HUDEP-2 (cell line): ENCODE measurements around the gene ZNF213.

ENCODE experiments used
- DNase-seq, 76 experiments: peaks; one replicate each; lab custom pipeline; 2025; ENCODE audit not compliant: unreplicated experiment in 76 of 76; lab: John Stamatoyannopoulos, UW

Gene ZNF213

DNA sequence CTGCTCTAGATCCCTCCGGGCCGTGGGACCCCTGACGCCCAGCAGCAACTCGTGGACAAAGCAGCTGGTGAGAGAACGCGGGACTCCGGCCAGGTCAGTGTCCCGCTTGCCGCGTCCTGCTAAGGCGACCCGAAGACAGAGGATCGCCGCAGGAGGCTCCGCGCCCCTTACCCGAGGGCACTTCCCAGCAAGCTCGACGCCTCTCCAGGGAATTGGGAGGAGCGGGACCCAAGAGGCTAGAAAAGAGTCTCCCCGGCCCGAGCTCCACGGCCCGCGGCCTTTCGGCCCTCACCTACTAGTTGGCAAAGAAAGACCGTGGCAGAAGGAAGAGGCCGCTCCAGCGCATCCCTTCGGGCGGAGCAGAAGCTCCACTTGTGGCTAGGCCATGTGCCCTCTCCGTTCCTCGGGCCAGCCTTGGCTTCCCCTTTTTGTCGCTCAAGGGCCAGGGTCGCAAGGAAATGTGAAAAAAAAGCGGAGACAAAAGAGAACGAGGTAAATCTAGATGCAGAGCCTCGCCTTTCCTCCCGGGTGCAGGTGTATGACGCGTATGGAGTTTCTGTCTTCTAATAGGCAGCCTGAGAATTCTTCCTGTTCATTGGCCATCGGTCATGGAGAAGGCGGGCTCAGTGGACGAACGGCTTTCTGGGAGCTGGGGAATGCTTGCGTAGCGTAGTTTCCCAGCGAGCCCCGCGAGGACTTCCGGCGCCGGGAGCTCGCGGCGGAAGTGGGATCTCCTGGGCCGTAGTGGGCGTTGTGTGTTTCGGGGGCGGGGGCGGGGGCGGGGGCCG lies at the start of gene ZNF213:
Gene ZNF213 (plus strand): TSS at position 692 of the 788 bp plus-strand sequence. CDS start 2,252 bp downstream, outside the sequence.
- peak in 75 of 76 experiments; percentile 30 to 97 (median 91) for DNase-seq

DNA sequence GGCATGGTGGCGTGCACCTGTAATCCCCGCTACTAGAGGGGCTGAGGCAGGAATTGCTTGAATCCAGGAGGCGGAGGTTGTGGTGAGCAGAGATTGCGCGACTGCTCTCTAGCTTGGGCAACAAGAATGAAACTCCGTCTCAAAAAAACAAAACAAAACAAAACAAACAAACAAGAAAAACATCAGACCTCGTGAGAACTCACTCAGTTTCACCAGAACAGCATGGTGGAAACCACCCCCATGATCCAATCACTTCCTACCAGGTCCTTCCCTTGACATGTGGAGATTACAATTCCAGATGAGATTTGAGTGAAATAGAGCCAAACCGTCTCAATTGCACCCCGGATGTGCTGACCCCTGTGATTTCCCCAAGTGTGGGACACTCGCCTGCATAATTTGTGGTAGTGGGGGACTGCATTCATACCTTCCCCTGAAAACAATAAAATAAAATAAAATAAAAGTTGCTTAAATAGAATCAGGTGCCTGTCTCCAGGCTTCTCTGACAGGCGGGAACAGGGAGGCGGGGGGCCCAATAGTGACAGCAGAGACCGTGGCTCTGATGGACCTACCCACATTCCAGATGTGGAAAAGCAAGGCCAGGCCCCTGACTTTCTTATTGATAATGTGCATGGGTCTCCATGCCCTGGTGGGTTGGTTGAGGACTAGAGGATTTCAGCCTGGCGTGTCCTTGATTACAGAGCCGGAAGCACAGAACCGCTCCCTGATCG lies 48.8 kb upstream of the ZNF213 start:
- no peak for DNase-seq

- peak in 1 of 76 experiments; percentile 1 for DNase-seq
Observed at GRCh38 chr16:3086596-3087242, 48.1 kb upstream of the ZNF213 start.

GRCh38 chr16:3087243-3088235 lies 47.3 kb upstream of the ZNF213 start:
- DNase-seq, result peak in 2 of 76 experiments; percentile 5 to 10

DNA sequence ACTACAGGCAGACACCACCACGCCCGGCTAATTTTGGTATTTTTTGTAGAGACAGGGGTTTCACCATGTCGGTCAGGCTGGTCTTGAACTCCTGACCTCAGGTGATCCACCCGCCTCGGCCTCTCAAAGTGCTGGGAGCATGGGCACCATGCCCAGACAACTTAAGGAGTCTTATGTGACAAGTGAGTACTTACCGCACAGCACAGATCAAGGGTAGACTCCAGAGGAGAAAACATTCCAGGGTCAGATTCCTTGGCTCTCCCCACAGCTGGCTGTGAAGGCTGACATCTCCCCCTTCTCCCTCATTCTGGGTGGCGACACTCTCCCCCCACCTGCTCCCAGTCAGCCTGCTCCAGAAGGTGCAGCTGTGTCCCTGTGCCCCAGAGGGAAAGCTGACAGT lies 46.4 kb upstream of the ZNF213 start:
- no peak for DNase-seq

- DNase-seq, result no peak
Observed at GRCh38 chr16:3088925-3089716, 45.7 kb upstream of the ZNF213 start.

- no peak for DNase-seq
Observed at GRCh38 chr16:3089717-3090592, 44.9 kb upstream of the ZNF213 start.

DNA sequence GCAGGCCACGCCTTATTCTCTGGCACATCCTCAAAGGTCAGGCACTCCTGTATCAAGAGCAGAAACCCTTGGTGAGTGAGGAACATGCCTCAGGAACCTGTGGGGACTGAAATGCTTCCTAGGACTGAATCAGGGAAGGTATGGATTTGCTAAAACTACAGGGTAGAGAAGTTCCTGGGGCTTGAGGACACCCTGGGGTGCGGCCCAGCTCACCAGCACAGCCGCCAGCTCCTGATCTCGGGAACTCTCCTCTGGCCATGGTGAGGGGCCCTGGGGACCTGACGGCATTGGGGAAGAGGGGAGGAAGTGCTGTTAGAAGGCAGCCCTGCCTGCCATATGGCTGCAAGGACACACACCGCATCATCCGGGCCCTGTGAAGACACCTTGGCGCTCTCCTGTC lies 43.3 kb upstream of the ZNF213 start:
- no peak for DNase-seq

DNA sequence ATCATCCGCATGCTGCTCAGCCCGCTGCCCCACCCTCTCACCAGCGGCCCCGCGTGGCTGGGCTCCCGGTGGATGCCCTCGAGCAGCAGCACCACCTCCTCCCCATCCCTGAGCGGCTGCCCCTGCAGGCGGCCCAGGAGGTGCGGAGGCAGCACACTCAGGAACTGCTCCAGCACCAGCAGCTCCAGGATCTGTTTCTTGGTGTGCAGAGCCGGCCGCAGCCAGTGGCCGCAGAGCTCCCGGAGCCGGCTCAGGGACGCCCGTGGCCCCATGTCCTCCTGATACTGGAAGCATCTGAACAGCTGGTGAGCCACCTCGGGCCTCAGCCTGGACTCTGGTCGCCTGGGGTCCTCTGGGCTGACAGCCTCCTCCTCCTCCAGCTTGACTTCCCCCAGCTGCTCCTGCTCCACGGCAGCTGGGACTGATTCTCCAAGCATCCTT lies 42.3 kb upstream of the ZNF213 start:
- no peak for DNase-seq

DNA sequence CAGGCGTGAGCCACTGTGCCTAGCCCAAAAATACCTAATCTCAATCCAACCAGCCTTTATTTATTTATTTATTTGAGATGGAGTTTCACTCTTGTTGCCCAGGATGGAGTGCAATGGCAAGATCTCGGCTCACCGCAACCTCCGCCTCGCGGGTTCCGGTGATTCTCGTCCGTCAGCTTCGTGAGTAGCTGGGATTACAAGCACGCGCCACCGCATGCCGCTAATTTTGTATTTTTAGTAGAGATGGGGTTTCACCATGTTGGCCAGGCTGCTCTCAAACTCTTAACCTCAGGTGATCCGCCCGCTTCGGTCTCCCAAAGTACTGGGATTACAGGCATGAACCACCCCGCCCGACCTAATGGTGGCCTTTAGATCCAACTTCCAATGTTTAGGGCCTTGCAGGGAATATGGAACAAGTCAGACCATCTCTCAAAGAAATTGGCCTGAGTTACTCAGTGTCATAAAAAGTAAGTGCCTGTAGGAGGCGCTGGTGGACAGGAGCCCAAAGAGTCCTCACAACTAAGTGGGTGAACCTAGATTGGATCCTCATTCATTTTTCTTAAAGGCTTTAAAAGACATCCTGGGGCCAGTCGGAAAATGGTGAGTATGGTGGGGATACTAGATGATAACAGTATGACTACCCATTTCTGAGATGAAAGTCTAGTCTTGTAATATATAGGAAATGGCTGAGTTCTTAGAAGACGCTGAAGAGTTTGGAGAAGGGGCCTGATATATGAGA lies 40.4 kb upstream of the ZNF213 start:
- peak in 49 of 76 experiments; percentile 2 to 71 (median 30) for DNase-seq

GRCh38 chr16:3095869-3096268 lies 39.0 kb upstream of the ZNF213 start:
- DNase-seq, result peak in 52 of 76 experiments; percentile 6 to 68 (median 34)

- DNase-seq, result no peak
Observed at GRCh38 chr16:3096362-3096761, 38.5 kb upstream of the ZNF213 start.

DNA sequence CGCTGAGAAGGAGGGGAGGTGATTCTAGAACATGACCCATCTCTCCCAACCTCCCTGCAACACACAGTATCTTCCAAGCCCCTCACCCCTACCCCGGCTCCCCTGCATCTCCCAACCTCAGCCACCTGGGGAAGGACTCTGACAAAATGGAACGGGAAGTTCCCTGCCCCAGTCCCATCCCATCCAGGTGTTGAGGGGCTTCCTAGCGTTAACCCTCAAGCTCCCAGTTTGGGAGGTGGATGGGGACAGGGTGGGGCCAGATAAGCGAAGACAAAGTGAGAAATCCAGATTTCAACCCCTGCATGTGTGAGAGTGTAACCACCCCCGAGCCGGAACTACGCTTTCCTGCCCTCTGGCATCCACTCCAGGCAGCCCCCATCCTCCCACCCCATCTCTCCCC lies 37.6 kb upstream of the ZNF213 start:
- no peak for DNase-seq

DNA sequence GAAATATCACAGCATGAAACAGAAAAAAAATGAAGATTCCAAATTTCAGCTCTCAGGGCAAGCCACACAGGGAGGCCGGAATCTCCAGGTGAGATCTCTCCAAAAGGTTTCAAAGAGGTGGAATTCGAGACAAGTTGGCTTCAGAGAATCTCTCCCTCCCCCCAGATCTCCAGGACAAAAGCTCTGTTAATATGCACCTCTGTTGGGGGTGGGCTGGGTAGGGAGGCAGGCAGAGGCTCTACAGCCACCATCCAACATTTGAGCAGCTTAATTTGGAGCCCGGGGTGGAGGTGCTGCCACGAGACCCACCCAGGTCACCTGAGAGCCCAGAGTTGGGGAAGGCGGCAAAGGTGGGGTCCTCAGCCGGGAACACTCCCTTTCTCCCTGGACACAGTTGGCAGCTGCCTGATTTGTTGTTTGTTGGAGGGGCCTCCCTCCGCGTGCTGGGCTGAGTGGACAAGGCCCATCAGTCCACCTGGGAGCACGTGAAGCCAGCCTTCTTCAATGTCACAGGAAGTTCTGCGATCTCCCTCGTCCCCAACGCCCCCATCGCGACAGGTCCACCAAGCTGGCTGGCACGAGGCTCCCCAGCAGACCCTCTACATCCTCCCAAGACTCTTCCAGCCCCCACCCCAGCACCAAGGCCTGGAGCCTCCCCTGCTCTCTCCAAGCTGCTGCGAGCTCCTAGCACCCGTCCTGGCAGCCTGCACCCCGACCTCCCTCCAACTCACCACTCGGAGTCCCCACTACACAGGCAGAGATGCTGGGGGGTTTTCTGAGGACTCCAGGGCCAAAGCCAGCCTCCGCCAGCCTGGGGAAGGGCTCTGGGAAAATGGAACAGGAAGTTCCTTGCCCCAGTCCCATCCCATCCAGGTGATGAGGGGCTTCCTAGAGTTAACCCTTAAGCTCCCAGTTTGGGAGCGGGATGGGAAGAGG lies 36.1 kb upstream of the ZNF213 start, which contains the start of gene ZSCAN10:
Gene ZSCAN10 (minus strand): TSS at position 836 of the 936 bp plus-strand sequence. CDS start 6,357 bp downstream, outside the sequence.
- no peak for DNase-seq

GRCh38 chr16:3099395-3099731 lies 35.5 kb upstream of the ZNF213 start:
- no peak for DNase-seq

GRCh38 chr16:3099732-3100499 lies 34.9 kb upstream of the ZNF213 start:
- peak in 75 of 76 experiments; percentile 16 to 96 (median 90) for DNase-seq
